ENCODE data around the gene AKT2.

GRCh38 chr19:40309666-40310065, 24.5 kb upstream of the AKT2 start:
- no peak for TF ChIP-seq CTCF (IDR thresholded peaks at IDR 0.05; ENCODE audit: insufficient read depth, low read depth, low read length)
- TF ChIP-seq EZH2 (IDR thresholded peaks at IDR 0.05; ENCODE audit: insufficient read depth, low read length): no peak
